HEK293T (cell line): Measurements from ENCODE around the gene CTDSP1.

Experiments
- CTCF ChIA-PET: fragments of 350-600 bp; formaldehyde crosslinking; extraction: SDS; loops from one replicate; lab custom pipeline; 2021; ENCODE audit warnings: antibody characterized with exemption, inconsistent platforms; lab: Yijun Ruan, JAX
- POLR2A ChIA-PET: fragments of 350-600 bp; formaldehyde crosslinking; extraction: SDS; loops from one replicate; lab custom pipeline; 2020; ENCODE audit warnings: antibody characterized with exemption, inconsistent platforms; lab: Yijun Ruan, JAX
- DNase-seq: peaks from one replicate; pipeline ENCODE4 v3.0.0; 2012; ENCODE audit warnings: mixed read lengths; ENCODE audit errors: extremely low spot score
- ARNT ChIP-seq: fragments of 450-650 bp; IDR thresholded peaks from 2 replicates; pipeline ENCODE4 v1.6.1; 2017; ENCODE audit warnings: mild to moderate bottlenecking
- BHLHE40 ChIP-seq: fragments of 450-650 bp; IDR thresholded peaks from 2 replicates; pipeline ENCODE4 v1.6.1; 2016; ENCODE audit warnings: mild to moderate bottlenecking, moderate library complexity, borderline replicate concordance
- CTBP1 ChIP-seq: fragments of 450-650 bp; IDR thresholded peaks from 2 replicates; pipeline ENCODE4 v1.6.1; 2016; ENCODE audit warnings: borderline replicate concordance
- ELF4 ChIP-seq: fragments of 450-650 bp; IDR thresholded peaks from 2 replicates; pipeline ENCODE4 v1.6.1; 2017; ENCODE audit warnings: antibody characterized with exemption
- FOXA1 ChIP-seq: fragments of 450-650 bp; IDR thresholded peaks from 2 replicates; pipeline ENCODE4 v1.6.1; 2016; ENCODE audit warnings: mild to moderate bottlenecking
- FOXK2 ChIP-seq: fragments of 450-650 bp; IDR thresholded peaks from 2 replicates; pipeline ENCODE4 v1.6.1; 2016; ENCODE audit warnings: mild to moderate bottlenecking
- FOXM1 ChIP-seq: fragments of 450-650 bp; IDR thresholded peaks from 2 replicates; pipeline ENCODE4 v1.6.1; 2017; ENCODE audit warnings: mild to moderate bottlenecking, borderline replicate concordance
- HDGF ChIP-seq: fragments of 450-650 bp; IDR thresholded peaks from 2 replicates; pipeline ENCODE4 v1.6.1; 2017; ENCODE audit warnings: antibody characterized with exemption, borderline replicate concordance
- L3MBTL2 ChIP-seq: fragments of 450-650 bp; conservative IDR thresholded peaks from 2 replicates; pipeline ENCODE4 v1.6.1; 2016; ENCODE audit warnings: mild to moderate bottlenecking
- LEF1 ChIP-seq: fragments of 450-650 bp; IDR thresholded peaks from 2 replicates; pipeline ENCODE4 v1.6.1; 2017; ENCODE audit warnings: mild to moderate bottlenecking, borderline replicate concordance
- NFRKB ChIP-seq: fragments of 450-650 bp; IDR thresholded peaks from 2 replicates; pipeline ENCODE4 v1.6.1; 2016; ENCODE audit warnings: mild to moderate bottlenecking, moderate library complexity
- SP1 ChIP-seq: fragments of 450-650 bp; IDR thresholded peaks from 2 replicates; pipeline ENCODE4 v1.6.1; 2017
- SUZ12 ChIP-seq: fragments of 450-650 bp; IDR thresholded peaks from 2 replicates; pipeline ENCODE4 v1.6.1; 2016; ENCODE audit warnings: mild to moderate bottlenecking
- TARDBP ChIP-seq: fragments of 450-650 bp; IDR thresholded peaks from 2 replicates; pipeline ENCODE4 v1.6.1; 2016
- ZNF384 ChIP-seq: fragments of 450-650 bp; IDR thresholded peaks from 2 replicates; pipeline ENCODE4 v1.6.1; 2016
- TF ChIP-seq, protein P1 (sequence below): fragments of 450-650 bp; IDR thresholded peaks from 2 replicates; pipeline ENCODE4 v1.6.1; 2016

The CTDSP1 gene

DNA sequence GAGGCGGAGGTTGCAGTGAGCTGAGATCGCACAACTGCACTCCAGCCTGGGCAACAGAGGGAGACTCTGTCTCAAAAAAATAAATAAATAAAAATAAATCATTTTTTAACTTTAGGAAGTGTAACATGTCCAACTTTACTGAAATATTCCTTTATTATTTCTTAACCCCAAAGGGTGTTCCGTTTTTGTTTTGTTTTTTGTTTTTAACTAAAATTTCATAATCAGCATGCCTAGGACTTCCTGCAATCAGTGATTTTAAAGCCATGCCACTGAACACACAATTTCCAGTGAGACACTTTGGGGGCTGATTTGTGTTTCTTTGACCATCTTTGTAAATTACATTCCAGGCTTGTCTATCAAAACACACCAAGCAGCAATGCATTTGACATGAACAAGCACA, 35.9 kb upstream of the CTDSP1 start:
- ChIA-PET POLR2A (no interaction called here), CTCF (no interaction called here)
- TF ChIP-seq TARDBP (no peak), FOXM1 (no peak), BHLHE40 (no peak), LEF1 (no peak), ELF4 (no peak), FOXK2 (no peak), NFRKB (no peak), ZNF384 (no peak), CTBP1 (no peak), ARNT (no peak), SUZ12 (no peak), FOXA1 (no peak), SP1 (no peak), HDGF (no peak)
- no peak for DNase-seq

DNA sequence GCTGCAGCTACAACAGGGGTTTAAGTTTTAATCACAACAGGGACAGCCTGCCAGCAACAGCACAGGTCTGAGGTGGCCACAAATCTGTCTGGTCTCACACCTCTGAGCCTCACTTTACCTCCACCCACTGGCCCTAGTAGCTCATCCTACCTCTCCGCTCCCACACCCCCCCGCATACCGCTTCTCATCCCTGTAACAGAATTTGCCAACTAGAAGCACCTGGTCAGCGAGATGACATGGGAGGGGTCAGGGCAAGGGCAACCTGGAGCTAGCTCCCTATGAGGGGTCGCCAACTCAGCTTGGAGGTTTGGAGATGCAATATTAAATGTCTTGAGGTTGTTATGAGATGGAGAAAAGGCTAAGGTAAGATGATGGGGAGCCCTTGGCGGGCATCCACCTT, 35.5 kb upstream of the CTDSP1 start:
- DNase-seq = no peak
- TF ChIP-seq TARDBP (no peak), HDGF (no peak), SUZ12 (no peak), L3MBTL2 (no peak)
- POLR2A ChIA-PET = no interaction called here
- CTCF ChIA-PET = no interaction called here

DNA sequence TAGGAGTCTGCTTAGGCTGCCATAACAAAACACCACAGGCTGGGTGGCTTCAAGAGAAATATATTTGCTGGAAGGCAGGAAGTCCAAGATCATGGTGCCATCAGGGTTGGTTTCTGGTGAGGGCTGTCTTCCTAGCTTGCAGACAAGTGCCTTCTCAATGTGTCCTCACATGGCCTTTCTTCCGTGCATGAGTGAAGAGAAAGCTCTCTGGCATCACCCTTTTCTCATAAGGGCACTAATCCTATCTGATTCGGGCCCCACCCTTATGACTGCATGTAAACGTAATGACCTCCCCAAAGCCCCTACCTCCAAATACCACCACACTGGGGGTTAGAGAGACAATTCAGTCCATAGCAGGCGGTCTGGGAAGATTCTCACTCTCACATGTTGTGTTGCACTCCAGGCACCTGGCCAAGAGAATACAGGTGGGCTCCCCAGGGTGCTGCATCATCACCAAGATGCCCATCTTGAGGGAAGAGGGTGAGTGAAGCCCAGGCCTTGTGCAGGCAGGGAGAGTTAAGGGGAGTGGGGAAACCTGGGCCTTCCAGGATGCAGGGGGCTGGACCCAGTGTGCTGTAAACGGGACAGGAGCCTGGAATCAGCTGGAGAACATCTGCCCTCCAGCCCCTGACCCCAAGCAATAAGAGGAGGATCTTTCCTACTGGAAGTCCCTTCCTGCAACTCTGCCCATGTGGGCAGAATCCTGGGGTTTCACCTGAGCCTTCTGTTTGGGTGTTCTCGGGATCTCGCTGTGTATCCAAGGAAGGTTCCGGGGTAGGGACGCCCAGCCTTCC, 32.9 kb upstream of the CTDSP1 start:
- ChIA-PET CTCF (no interaction called here), POLR2A (no interaction called here)
- no peak for TF ChIP-seq FOXM1
- no peak for TF ChIP-seq SUZ12
- no peak for TF ChIP-seq FOXA1
- no peak for TF ChIP-seq HDGF
- no peak for TF ChIP-seq NFRKB
- no peak for TF ChIP-seq SP1
- no peak for TF ChIP-seq BHLHE40
- no peak for TF ChIP-seq TARDBP
- TF ChIP-seq ARNT = no peak
- no peak for TF ChIP-seq ZNF384
- no peak for TF ChIP-seq FOXK2
- no peak for TF ChIP-seq CTBP1
- TF ChIP-seq L3MBTL2 = no peak
- no peak for DNase-seq

DNA sequence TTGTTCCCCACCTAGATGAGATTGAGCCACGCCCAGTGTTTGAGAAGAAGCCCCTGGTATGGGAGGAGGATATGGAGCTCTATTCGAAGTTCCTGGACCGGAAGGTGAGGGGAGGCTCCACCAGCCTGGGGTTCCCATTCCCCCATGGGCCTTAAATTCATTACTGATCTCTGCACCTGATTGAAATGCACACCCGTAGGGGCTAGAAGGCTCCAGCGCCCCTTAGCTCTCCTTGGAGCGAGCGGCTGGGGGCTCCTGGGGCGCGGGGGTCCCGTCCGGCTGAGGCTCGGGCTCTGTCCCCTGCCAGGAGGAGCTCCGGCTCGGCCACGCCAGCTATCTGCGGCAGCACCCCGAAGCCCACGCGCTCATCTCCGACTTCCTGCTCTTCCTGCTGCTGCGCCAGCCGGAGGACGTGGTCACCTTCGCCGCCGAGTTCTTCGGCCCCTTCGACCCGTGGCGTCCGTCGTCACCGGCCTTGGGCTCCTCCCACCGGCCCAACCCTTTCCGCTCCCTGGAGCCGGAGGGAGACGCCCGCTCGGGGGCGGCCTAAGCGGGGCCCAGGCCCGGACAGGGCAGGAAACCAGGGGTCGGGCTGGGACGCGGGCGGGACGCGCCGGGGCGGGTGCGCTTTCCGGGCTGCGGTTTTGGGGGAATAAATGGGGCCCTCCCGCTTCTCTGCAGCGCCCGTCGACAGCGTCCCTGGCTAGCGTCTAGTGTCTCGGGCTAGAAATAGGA, 32.1 kb upstream of the CTDSP1 start:
- DNase-seq = no peak
- no peak for TF ChIP-seq ARNT
- no peak for TF ChIP-seq HDGF
- TF ChIP-seq CTBP1 = no peak
- TF ChIP-seq BHLHE40 = no peak
- no peak for TF ChIP-seq FOXK2
- TF ChIP-seq, protein P1, sequence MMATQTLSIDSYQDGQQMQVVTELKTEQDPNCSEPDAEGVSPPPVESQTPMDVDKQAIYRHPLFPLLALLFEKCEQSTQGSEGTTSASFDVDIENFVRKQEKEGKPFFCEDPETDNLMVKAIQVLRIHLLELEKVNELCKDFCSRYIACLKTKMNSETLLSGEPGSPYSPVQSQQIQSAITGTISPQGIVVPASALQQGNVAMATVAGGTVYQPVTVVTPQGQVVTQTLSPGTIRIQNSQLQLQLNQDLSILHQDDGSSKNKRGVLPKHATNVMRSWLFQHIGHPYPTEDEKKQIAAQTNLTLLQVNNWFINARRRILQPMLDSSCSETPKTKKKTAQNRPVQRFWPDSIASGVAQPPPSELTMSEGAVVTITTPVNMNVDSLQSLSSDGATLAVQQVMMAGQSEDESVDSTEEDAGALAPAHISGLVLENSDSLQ = no peak
- TF ChIP-seq SUZ12 = no peak
- TF ChIP-seq FOXA1 = no peak
- no peak for TF ChIP-seq ELF4
- no peak for TF ChIP-seq TARDBP
- TF ChIP-seq SP1 = no peak
- no peak for TF ChIP-seq ZNF384
- TF ChIP-seq FOXM1 = no peak
- no peak for TF ChIP-seq L3MBTL2
- TF ChIP-seq NFRKB = no peak
- CTCF ChIA-PET = no interaction called here
- POLR2A ChIA-PET = no interaction called here

DNA sequence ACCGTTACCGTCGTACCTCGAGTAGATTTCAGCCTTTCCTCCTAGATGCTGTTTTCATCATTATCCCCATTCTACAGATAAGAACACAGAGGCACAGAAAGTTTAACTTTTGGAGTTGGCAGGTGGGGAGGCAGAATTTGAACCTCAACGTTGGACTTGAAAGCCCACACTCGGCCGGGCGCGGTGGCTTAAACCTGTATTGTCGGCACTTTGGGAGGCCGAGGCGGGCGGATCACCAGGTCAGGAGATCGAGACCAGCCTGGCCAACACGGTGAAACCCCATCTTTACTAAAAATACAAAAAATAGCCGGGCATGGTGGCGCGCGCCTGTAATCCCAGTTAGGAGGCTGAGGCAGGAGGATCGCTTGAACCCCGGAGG, 31.5 kb upstream of the CTDSP1 start:
- DNase-seq = no peak
- TF ChIP-seq CTBP1 (no peak), BHLHE40 (no peak), ELF4 (no peak), ZNF384 (no peak), FOXM1 (no peak), ARNT (no peak), SUZ12 (no peak), SP1 (no peak), FOXK2 (no peak), LEF1 (no peak), FOXA1 (no peak), TARDBP (no peak), NFRKB (no peak)
- CTCF ChIA-PET = no interaction called here
- POLR2A ChIA-PET = no interaction called here

DNA sequence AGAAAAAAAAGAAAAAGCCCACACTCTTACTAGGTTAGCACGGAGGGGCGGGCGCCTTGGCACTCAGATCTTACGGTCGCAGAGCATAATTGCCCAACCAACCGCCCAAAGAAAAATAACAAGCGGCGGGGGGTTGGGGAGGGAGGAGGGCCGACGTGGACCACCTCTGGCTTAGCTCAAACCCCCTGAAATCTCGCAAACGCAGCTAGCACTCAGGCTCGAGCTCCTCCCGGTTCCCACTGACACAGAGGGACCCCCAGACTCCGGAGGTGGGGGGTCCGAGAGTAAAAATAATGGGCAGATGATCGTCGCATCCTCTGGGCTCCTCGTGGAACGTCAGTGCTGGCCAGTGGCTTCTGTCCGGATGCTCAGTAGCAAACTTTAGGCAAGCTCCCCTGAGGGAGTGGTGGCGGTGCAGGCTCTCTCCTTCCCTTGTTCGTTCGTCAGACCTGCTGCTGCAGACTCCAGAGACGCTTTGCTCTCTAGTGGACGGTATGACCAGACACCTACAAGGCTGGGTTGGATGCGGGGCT, 31.0 kb upstream of the CTDSP1 start:
- no peak for TF ChIP-seq LEF1
- TF ChIP-seq CTBP1 = no peak
- TF ChIP-seq ELF4 = no peak
- TF ChIP-seq L3MBTL2 = no peak
- TF ChIP-seq FOXM1 = no peak
- no peak for TF ChIP-seq TARDBP
- no peak for TF ChIP-seq SUZ12
- no peak for TF ChIP-seq NFRKB
- no peak for TF ChIP-seq FOXK2
- no peak for TF ChIP-seq ZNF384
- TF ChIP-seq, protein P1 = no peak
- no peak for TF ChIP-seq ARNT
- TF ChIP-seq HDGF = no peak
- TF ChIP-seq SP1 = no peak
- no peak for TF ChIP-seq BHLHE40
- no peak for TF ChIP-seq FOXA1
- no peak for DNase-seq
- POLR2A ChIA-PET = no interaction called here
- CTCF ChIA-PET = no interaction called here
